Spleen (tissue), 11 donors: Measurements from ENCODE around the gene DZANK1. TPM values are rescaled to one million over a fixed set of nuclear protein-coding genes. Genes with fewer than 3 reads are reported as not detected.

Source experiments
- DNase-seq: peaks from one replicate; pipeline ENCODE4 v3.0.0-alpha.2; 2020
- H3K27ac ChIP-seq, 8 donors: fragments of 200-600 bp; sonication (generic) in 7 of 8; 1 replicate in 4 of 8; 2 replicates in 4 of 8; pipeline versions ENCODE4 v1.5.0 to v1.8.0; 2016 to 2021; ENCODE audit warnings: inconsistent platforms in 4 of 8, mild to moderate bottlenecking in 4 of 8, moderate library complexity in 1 of 8
- H3K27me3 ChIP-seq, 7 donors: fragments of 200-600 bp; sonication (generic) in 6 of 7; replicated peaks in 1 of 7; 1 replicate in 4 of 7; 2 replicates in 3 of 7; pipeline versions ENCODE4 v1.5.0 to v1.8.0; 2016 to 2021; ENCODE audit warnings: inconsistent platforms in 3 of 7, mild to moderate bottlenecking in 1 of 7
- H3K36me3 ChIP-seq, 6 donors: fragments of 200-600 bp; sonication (generic) in 5 of 6; 1 replicate in 4 of 6; 2 replicates in 2 of 6; pipeline versions ENCODE4 v1.5.0 to v1.8.0; 2016 to 2021; ENCODE audit warnings: inconsistent platforms in 2 of 6
- H3K4me1 ChIP-seq, 6 donors: fragments of 200-600 bp; sonication (generic) in 5 of 6; 1 replicate in 3 of 6; 2 replicates in 3 of 6; pipeline versions ENCODE4 v1.5.0 to v1.8.0; 2016 to 2021; ENCODE audit warnings: inconsistent platforms in 3 of 6
- H3K4me3 ChIP-seq, 8 donors: fragments of 200-600 bp; sonication (generic) in 7 of 8; 1 replicate in 4 of 8; 2 replicates in 4 of 8; pipeline versions ENCODE4 v1.5.0 to v1.8.0; 2016 to 2021; ENCODE audit warnings: inconsistent platforms in 4 of 8, mild to moderate bottlenecking in 4 of 8, moderate library complexity in 2 of 8
- H3K9me3 ChIP-seq, 8 donors: fragments of 200-600 bp; sonication (generic) in 7 of 8; 1 replicate in 4 of 8; 2 replicates in 4 of 8; pipeline versions ENCODE4 v1.5.0 to v1.8.0; 2016 to 2021; ENCODE audit warnings: inconsistent platforms in 4 of 8
- CTCF ChIP-seq, 11 experiments: fragments of 200-600 bp in 7 of 11; fragments of 450-650 bp in 4 of 11; sonication (generic) in 4 of 11; IDR thresholded peaks in 8 of 11; conservative IDR thresholded peaks in 3 of 11; 1 replicate in 7 of 11; 2 replicates in 4 of 11; pipeline versions ENCODE4 v1.4.0 to v1.8.0; 2016 to 2021; ENCODE audit warnings: antibody characterized with exemption in 11 of 11, inconsistent platforms in 4 of 11, mild to moderate bottlenecking in 1 of 11
- POLR2A ChIP-seq, 3 donors: fragments of 450-650 bp; IDR thresholded peaks; one replicate each; pipeline ENCODE4 v1.5.1; 2017; ENCODE audit warnings: antibody characterized with exemption in 3 of 3, mild to moderate bottlenecking in 1 of 3
- POLR2AphosphoS5 ChIP-seq, 3 donors: sonication (generic); formaldehyde crosslinking; IDR thresholded peaks; one replicate each; pipeline ENCODE4 v1.5.1; 2017; ENCODE audit warnings: antibody characterized with exemption in 3 of 3
- WGBS, 5 donors: extraction: QIAGEN DNeasy Blood & Tissue Kit in 3 of 5; methylation state at CpG; one replicate each; pipeline versions ENCODE4 v1.1.5 to v1.1.7; 2013 to 2018; 5-methylcytosine and 5-hydroxymethylcytosine counted together
- intact Hi-C: fragments of 100-400 bp; cut with DNase I; formaldehyde crosslinking; loops from one replicate; pipeline ENCODE4 v1.15.0; 2023; ENCODE audit warnings: low total_unique reads
- polyA plus RNA-seq, 3 donors: library from polyadenylated mRNA; stranded (reverse); fragments of 200-250 nt; gene quantifications; one replicate each; pipeline ENCODE4 v1.2.1, GENCODE V29; 2013
- total RNA-seq, 7 donors: library from RNA; depleted of rRNA in 3 of 7; stranded (reverse); fragments of >200 nt in 3 of 7; fragmentation: NEBNext Ultra II Directional in 4 of 7; extraction: Animal tissue kit (Norgen Biotek cat#: 25700) in 4 of 7; gene quantifications; one replicate each; pipeline versions ENCODE4 v1.1.0 to v1.2.1, GENCODE V29; 2016 to 2021
- donor health status: healthy with polysubstance abuse.
- donor health status: DM: no; HTN: no; CAD: no; lungs with moderate emphysema.
- donor health status: DM: no; HTN: no; CAD: no.
- donor health status: Bipolar disorder and iron deficiency.
- donor health status: healthy.
- donor health status: DM: no; HTN: no; CAD: no.
- donor health status: DM: yes; HTN: yes; CAD: no.

Gene DZANK1
- total and polyA plus RNA-seq, 10 donors = 1.4 to 4.1 (median 2.2) TPM

GRCh38 chr20:18443886-18444285 lies 22.9 kb downstream of the DZANK1 start:
- intact Hi-C loops = no loop called here
- whole genome bisulfite sequencing, 5 donors = 67 to 86% (median 78%) methylated on average over 4 of the region's 4 CpGs
- no peak for TF ChIP-seq POLR2A (IDR thresholded peaks at IDR 0.05)
- TF ChIP-seq CTCF (IDR thresholded peaks at IDR 0.05 in 8 of 11, conservative IDR thresholded peaks at IDR 0.05 in 3 of 11) = no peak
- no peak for TF ChIP-seq POLR2AphosphoS5 (IDR thresholded peaks at IDR 0.05)
- peak overlapping the region in 1 of 8 donors; percentile 26 for H3K27ac ChIP-seq
- DNase-seq = no peak
- no peaks in the 10 kb centered on the region for H3K9me3 ChIP-seq
- no peaks in the 10 kb centered on the region for H3K27me3 ChIP-seq
- H3K4me1 ChIP-seq = peaks cover 0 to 16% (median 2%) of the 10 kb centered on the region in 6 donors
- peaks cover 0 to 8% (median 0%) of the 10 kb centered on the region in 6 donors for H3K36me3 ChIP-seq
- no peak overlapping the region for H3K4me3 ChIP-seq

DNA sequence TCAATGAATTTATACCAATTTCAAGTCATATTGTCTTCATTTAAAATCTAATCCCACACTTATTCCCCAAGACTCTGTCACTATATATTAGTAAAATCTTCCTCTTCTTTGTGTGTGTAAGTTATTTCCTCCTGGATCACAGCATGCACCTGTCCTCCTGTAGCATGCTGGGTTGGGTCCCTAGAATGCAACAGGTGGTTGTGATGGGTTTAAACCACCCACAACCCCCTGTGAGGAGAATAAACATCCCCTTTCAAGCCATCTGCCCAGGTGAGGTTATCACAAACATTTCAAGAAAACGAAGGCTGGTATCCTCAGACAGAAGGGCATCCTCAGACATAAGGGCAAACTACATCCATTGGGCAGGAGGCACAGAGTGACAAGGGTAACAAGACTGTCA lies 26.4 kb downstream of the DZANK1 start:
- Histone ChIP-seq H3K27me3 (no peaks in the 10 kb centered on the region), H3K36me3 (no peaks in the 10 kb centered on the region), H3K27ac (no peak overlapping the region), H3K4me3 (no peak overlapping the region), H3K4me1 (peaks cover 0 to 16% (median 2%) of the 10 kb centered on the region in 6 donors), H3K9me3 (no peaks in the 10 kb centered on the region)
- WGBS, 5 donors = 46 to 83% (median 73%) methylated on average over 1 of the region's 1 CpG
- intact Hi-C loops = no loop called here
- no peak for DNase-seq
- TF ChIP-seq CTCF (IDR thresholded peaks at IDR 0.05 in 8 of 11, conservative IDR thresholded peaks at IDR 0.05 in 3 of 11) (no peak), POLR2A (IDR thresholded peaks at IDR 0.05) (no peak), POLR2AphosphoS5 (IDR thresholded peaks at IDR 0.05) (no peak)

GRCh38 chr20:18436847-18437246 lies 30.0 kb downstream of the DZANK1 start:
- WGBS, 5 donors = 67 to 78% (median 72%) methylated on average over 2 of the region's 2 CpGs
- H3K9me3 ChIP-seq = no peaks in the 10 kb centered on the region
- no peak for TF ChIP-seq CTCF (IDR thresholded peaks at IDR 0.05 in 8 of 11, conservative IDR thresholded peaks at IDR 0.05 in 3 of 11)
- TF ChIP-seq POLR2A (IDR thresholded peaks at IDR 0.05) = no peak
- TF ChIP-seq POLR2AphosphoS5 (IDR thresholded peaks at IDR 0.05) = no peak

GRCh38 chr20:18431206-18431605 lies 35.6 kb downstream of the DZANK1 start:
- 89 to 97% (median 92%) methylated on average over 6 of the region's 6 CpGs for WGBS, 5 donors
- Histone ChIP-seq H3K27me3 (no peaks in the 10 kb centered on the region), H3K36me3 (peaks cover 0 to 6% (median 0%) of the 10 kb centered on the region in 6 donors), H3K9me3 (no peaks in the 10 kb centered on the region), H3K27ac (no peak overlapping the region), H3K4me3 (no peak overlapping the region), H3K4me1 (no peaks in the 10 kb centered on the region)
- no peak for DNase-seq
- intact Hi-C loops = no loop called here
- no peak for TF ChIP-seq POLR2AphosphoS5 (IDR thresholded peaks at IDR 0.05)
- no peak for TF ChIP-seq POLR2A (IDR thresholded peaks at IDR 0.05)
- TF ChIP-seq CTCF (IDR thresholded peaks at IDR 0.05 in 8 of 11, conservative IDR thresholded peaks at IDR 0.05 in 3 of 11) = no peak

More at GRCh38 chr20:18436847-18437246, 30.0 kb downstream of the DZANK1 start:
- peak overlapping the region in 2 of 8 donors; percentile 10 to 27 for H3K27ac ChIP-seq
- H3K36me3 ChIP-seq = peaks cover 0 to 6% (median 0%) of the 10 kb centered on the region in 6 donors
- intact Hi-C loops = no loop called here
- H3K4me3 ChIP-seq = no peak overlapping the region
- DNase-seq = no peak
- no peaks in the 10 kb centered on the region for H3K27me3 ChIP-seq
- no peaks in the 10 kb centered on the region for H3K4me1 ChIP-seq
